ENCODE measurements around the gene FBLN5. TPM values are rescaled to one million over a fixed set of nuclear protein-coding genes. Genes with fewer than 3 reads are reported as not detected.

Gene FBLN5
- total RNA-seq (2022; extraction: Qiagen RNA extraction; ENCODE audit: low read depth) = 1.5 to 2.0 TPM (median 1.7 TPM) in 5 replicates

GRCh38 chr14:91947475-91948184, at the start of gene FBLN5:
Gene FBLN5, minus strand, starts transcription at chr14:91947694. Its CDS starts 465 bp downstream, at chr14:91947229.

GRCh38 chr14:91867316-91867988, 80.0 kb downstream of the FBLN5 start, which contains the start of gene TC2N:
Gene TC2N, minus strand, starts transcription at chr14:91867536. Its CDS starts 53,767 bp downstream, at chr14:91813769.

Other genes starting within 250 kb of the FBLN5 start
- gene CATSPERB, start 215.6 kb downstream of the FBLN5 start, total RNA-seq (2022; extraction: Qiagen RNA extraction; ENCODE audit: low read depth) = not detected in 5 replicates
- 0.54 to 0.71 TPM (median 0.61 TPM) in 5 replicates for gene TC2N, start 80.2 kb downstream of the FBLN5 start, total RNA-seq (2022; extraction: Qiagen RNA extraction; ENCODE audit: low read depth)
- 6.4 to 10.9 TPM (median 9.2 TPM) in 5 replicates for gene TRIP11, start 92.4 kb upstream of the FBLN5 start, total RNA-seq (2022; extraction: Qiagen RNA extraction; ENCODE audit: low read depth)
- gene ATXN3, start 158.9 kb upstream of the FBLN5 start, total RNA-seq (2022; extraction: Qiagen RNA extraction; ENCODE audit: low read depth) = 19.1 to 47.3 TPM (median 23.8 TPM) in 5 replicates
- gene NDUFB1, start 174.0 kb upstream of the FBLN5 start, total RNA-seq (2022; extraction: Qiagen RNA extraction; ENCODE audit: low read depth) = 328 to 436 TPM (median 346 TPM) in 5 replicates
- gene CPSF2, start 174.3 kb upstream of the FBLN5 start, total RNA-seq (2022; extraction: Qiagen RNA extraction; ENCODE audit: low read depth) = 35.3 to 44.8 TPM (median 41.5 TPM) in 5 replicates

Data from A549 treated with CpdA at 1 μM for 4 hours (cell line).